WTC11 (cell line): ENCODE measurements around the gene GNAL. TPM values are rescaled to one million over a fixed set of nuclear protein-coding genes. Genes with fewer than 3 reads are reported as not detected.

Experiments
- ATAC-seq: fragments of 200-7000 bp; cut with Tn5 transposase; 2 replicates; pipeline ENCODE4 v1.10.0; 2021; ENCODE audit warnings: mild to moderate bottlenecking, moderate library complexity
- CTCF ChIA-PET: fragments of 300-600 bp; sonication (Branson Sonifier 250); formaldehyde crosslinking; loops from one replicate; lab custom pipeline; 2021; ENCODE audit warnings: antibody characterized with exemption; lab: Charles Lee
- POLR2A ChIA-PET: fragments of 350-600 bp; sonication (Branson Sonifier 250); formaldehyde crosslinking; loops from one replicate; lab custom pipeline; 2021; ENCODE audit warnings: antibody characterized with exemption; lab: Charles Lee
- DNase-seq: peaks from one replicate; pipeline ENCODE4 v3.0.0; 2021; ENCODE audit warnings: low spot score
- H3K27ac Mint-ChIP-seq: 2 replicates; pipeline ENCODE4 v1.8.0; 2021; ENCODE audit warnings: mixed read lengths
- H3K27me3 Mint-ChIP-seq: 2 replicates; pipeline ENCODE4 v1.8.0; 2021; ENCODE audit warnings: low read depth, mild to moderate bottlenecking, moderate library complexity, mixed read lengths
- H3K36me3 Mint-ChIP-seq: 2 replicates; pipeline ENCODE4 v1.8.0; 2021; ENCODE audit warnings: mixed read lengths
- H3K4me1 Mint-ChIP-seq: 2 replicates; pipeline ENCODE4 v1.8.0; 2022; ENCODE audit warnings: mixed read lengths
- H3K4me3 Mint-ChIP-seq: 2 replicates; pipeline ENCODE4 v1.8.0; 2021; ENCODE audit warnings: mild to moderate bottlenecking, moderate library complexity, mixed read lengths
- H3K9me3 Mint-ChIP-seq: 2 replicates; pipeline ENCODE4 v1.8.0; 2021; ENCODE audit warnings: mixed read lengths
- AFF4 ChIP-seq: sonication (generic); formaldehyde crosslinking; IDR thresholded peaks from 2 replicates; pipeline ENCODE4 v1.8.1; 2023; ENCODE audit warnings: mild to moderate bottlenecking, missing genetic modification reagents, borderline replicate concordance
- ATF3 ChIP-seq: sonication (generic); formaldehyde crosslinking; conservative IDR thresholded peaks from 2 replicates; pipeline ENCODE4 v1.8.1; 2022; ENCODE audit warnings: mild to moderate bottlenecking, missing genetic modification reagents
- ATF6 ChIP-seq: sonication (generic); formaldehyde crosslinking; IDR thresholded peaks from 2 replicates; pipeline ENCODE4 v1.8.1; 2023; ENCODE audit warnings: mild to moderate bottlenecking, missing genetic modification reagents
- CDX4 ChIP-seq: fragments of 250-450 bp; sonication (Bioruptor Pico); IDR thresholded peaks from 2 replicates; pipeline ENCODE4 v1.9.0; 2021; ENCODE audit warnings: moderate library complexity, mild to moderate bottlenecking, inconsistent platforms, borderline replicate concordance
- CREM ChIP-seq: sonication (generic); formaldehyde crosslinking; IDR thresholded peaks from 2 replicates; pipeline ENCODE4 v1.8.1; 2022; ENCODE audit warnings: mild to moderate bottlenecking, missing genetic modification reagents, moderate library complexity
- EMX1 ChIP-seq: fragments of 250-450 bp; sonication (Bioruptor Pico); IDR thresholded peaks from 2 replicates; pipeline ENCODE4 v1.8.0; 2021; ENCODE audit warnings: mild to moderate bottlenecking
- ETV6 ChIP-seq: sonication (generic); formaldehyde crosslinking; IDR thresholded peaks from 2 replicates; pipeline ENCODE4 v1.8.1; 2022; ENCODE audit warnings: mild to moderate bottlenecking, missing genetic modification reagents
- GRHL2 ChIP-seq: fragments of 250-450 bp; sonication (Bioruptor Pico); IDR thresholded peaks from 2 replicates; pipeline ENCODE4 v1.8.0; 2022; ENCODE audit warnings: mild to moderate bottlenecking, moderate library complexity; ENCODE audit not compliant: insufficient replicate concordance, severe bottlenecking
- HMGXB4 ChIP-seq: sonication (generic); formaldehyde crosslinking; IDR thresholded peaks from 2 replicates; pipeline ENCODE4 v1.8.1; 2023; ENCODE audit warnings: mild to moderate bottlenecking, moderate library complexity, missing genetic modification reagents
- JUN ChIP-seq: sonication (generic); formaldehyde crosslinking; IDR thresholded peaks from 2 replicates; pipeline ENCODE4 v1.8.0; 2023; ENCODE audit warnings: mild to moderate bottlenecking, missing genetic modification reagents
- MYBL2 ChIP-seq: sonication (generic); formaldehyde crosslinking; IDR thresholded peaks from 2 replicates; pipeline ENCODE4 v1.8.1; 2023; ENCODE audit warnings: mild to moderate bottlenecking, moderate library complexity, missing genetic modification reagents
- NR1H2 ChIP-seq: sonication (generic); formaldehyde crosslinking; IDR thresholded peaks from 2 replicates; pipeline ENCODE4 v1.9.0; 2021; ENCODE audit warnings: mild to moderate bottlenecking, moderate library complexity, missing genetic modification reagents
- OVOL2 ChIP-seq: fragments of 250-450 bp; sonication (Bioruptor Pico); IDR thresholded peaks from 2 replicates; pipeline ENCODE4 v1.9.0; 2021; ENCODE audit warnings: mild to moderate bottlenecking, borderline replicate concordance
- SMAD3 ChIP-seq: sonication (generic); formaldehyde crosslinking; IDR thresholded peaks from 2 replicates; pipeline ENCODE4 v1.8.0; 2022; ENCODE audit warnings: missing genetic modification reagents, mild to moderate bottlenecking, borderline replicate concordance
- ZNF121 ChIP-seq: sonication (generic); formaldehyde crosslinking; IDR thresholded peaks from 2 replicates; pipeline ENCODE4 v1.8.0; 2023; ENCODE audit warnings: missing genetic modification reagents
- ZNF232 ChIP-seq: sonication (generic); formaldehyde crosslinking; IDR thresholded peaks from 2 replicates; pipeline ENCODE4 v1.8.0; 2022; ENCODE audit warnings: mild to moderate bottlenecking, missing genetic modification reagents
- ZNF263 ChIP-seq: sonication (generic); formaldehyde crosslinking; IDR thresholded peaks from 2 replicates; pipeline ENCODE4 v1.8.1; 2022; ENCODE audit warnings: low read depth, mild to moderate bottlenecking, moderate library complexity, missing genetic modification reagents
- ZNF317 ChIP-seq: sonication (generic); formaldehyde crosslinking; IDR thresholded peaks from 2 replicates; pipeline ENCODE4 v1.8.1; 2023; ENCODE audit warnings: low read depth, mild to moderate bottlenecking, moderate library complexity, missing genetic modification reagents, borderline replicate concordance
- ZNF396 ChIP-seq: fragments of 250-450 bp; sonication (Bioruptor Pico); IDR thresholded peaks from 2 replicates; pipeline ENCODE4 v1.8.0; 2021; ENCODE audit warnings: mild to moderate bottlenecking, moderate library complexity, borderline replicate concordance
- ZNF416 ChIP-seq: fragments of 250-450 bp; sonication (Bioruptor Pico); IDR thresholded peaks from 2 replicates; pipeline ENCODE4 v1.9.0; 2021; ENCODE audit warnings: mild to moderate bottlenecking, inconsistent platforms
- ZNF423 ChIP-seq: fragments of 250-450 bp; sonication (Bioruptor Pico); IDR thresholded peaks from 2 replicates; pipeline ENCODE4 v2.1.2; 2022; ENCODE audit warnings: mild to moderate bottlenecking, moderate library complexity
- ZNF532 ChIP-seq: fragments of 250-450 bp; sonication (Bioruptor Pico); IDR thresholded peaks from 2 replicates; pipeline ENCODE4 v1.9.0; 2021; ENCODE audit warnings: mild to moderate bottlenecking, borderline replicate concordance
- total RNA-seq: library from RNA; stranded (reverse); gene quantifications from 3 replicates; pipeline ENCODE4 v1.2.3, GENCODE V29; 2021

The GNAL gene
- total RNA-seq, 1 experiment from 2014 or later, result 22.3 TPM

GRCh38 chr18:11750581-11751310, 61.7 kb downstream of the GNAL start (continued):
- no peak for TF ChIP-seq ZNF532 (CRISPR knock-in tag)
- no peak for TF ChIP-seq ZNF121 (CRISPR knock-in tag)
- TF ChIP-seq ZNF416 (CRISPR knock-in tag), result no peak
- TF ChIP-seq HMGXB4 (CRISPR knock-in tag), result no peak
- TF ChIP-seq JUN (CRISPR knock-in tag), result no peak
- no peak for TF ChIP-seq ZNF396
- no peak for TF ChIP-seq OVOL2
- TF ChIP-seq GRHL2 (CRISPR knock-in tag), result no peak
- TF ChIP-seq CREM (CRISPR knock-in tag), result no peak
- no peak for TF ChIP-seq ZNF317 (CRISPR knock-in tag)

GRCh38 chr18:11751341-11752115, 62.5 kb downstream of the GNAL start:
- Mint-ChIP-seq H3K4me1 (peaks cover 24% of the 10 kb centered on the region), H3K27me3 (peaks cover 38% of the 10 kb centered on the region), H3K27ac (no peak overlapping the region), H3K36me3 (no peaks in the 10 kb centered on the region), H3K4me3 (peak overlapping the region; percentile 80), H3K9me3 (no peaks in the 10 kb centered on the region)
- POLR2A ChIA-PET, result no interaction called here
- CTCF ChIA-PET, result interaction anchor here (0.8 to 1.8 kb wide), 7 partner anchors 10 to 231 kb away, joined by 3 to 8 read pairs (median 4); no protein-coding TSS in a partner anchor
- peak; percentile 65 for ATAC-seq
- peak; percentile 71 for DNase-seq
- no peak for TF ChIP-seq ATF3
- no peak for TF ChIP-seq EMX1 (CRISPR knock-in tag)
- TF ChIP-seq ZNF263 (CRISPR knock-in tag), result peak; percentile 30; the same call in 1 of the 2 replicates
- TF ChIP-seq CDX4 (CRISPR knock-in tag), result no peak
- peak; percentile 71 for TF ChIP-seq ZNF423
- TF ChIP-seq AFF4, result no peak
- TF ChIP-seq SMAD3 (CRISPR knock-in tag), result peak; percentile 62; the same call in 1 of the 2 replicates
- no peak for TF ChIP-seq MYBL2 (CRISPR knock-in tag)
- peak; percentile 11; the same call in 1 of the 2 replicates for TF ChIP-seq ZNF317 (CRISPR knock-in tag)
- peak; percentile 53; the same call in 1 of the 2 replicates for TF ChIP-seq ETV6
- TF ChIP-seq NR1H2, result no peak
- peak; percentile 91 for TF ChIP-seq ZNF232 (CRISPR knock-in tag)
- no peak for TF ChIP-seq ATF6
